Stimulated activated CD8-positive, alpha-beta memory T cell treated with anti-CD3 and anti-CD28 coated beads, Interleukin-7, amount 100 ng/mL, for 1 hour (primary cell): ENCODE data around the gene MCTP1.

ENCODE experiments used
- DNase-seq, 2 donors: peaks; one replicate each; pipeline ENCODE4 v3.0.0-alpha.2; 2020; ENCODE audit warnings: low read depth in 2 of 2

The MCTP1 gene

DNA sequence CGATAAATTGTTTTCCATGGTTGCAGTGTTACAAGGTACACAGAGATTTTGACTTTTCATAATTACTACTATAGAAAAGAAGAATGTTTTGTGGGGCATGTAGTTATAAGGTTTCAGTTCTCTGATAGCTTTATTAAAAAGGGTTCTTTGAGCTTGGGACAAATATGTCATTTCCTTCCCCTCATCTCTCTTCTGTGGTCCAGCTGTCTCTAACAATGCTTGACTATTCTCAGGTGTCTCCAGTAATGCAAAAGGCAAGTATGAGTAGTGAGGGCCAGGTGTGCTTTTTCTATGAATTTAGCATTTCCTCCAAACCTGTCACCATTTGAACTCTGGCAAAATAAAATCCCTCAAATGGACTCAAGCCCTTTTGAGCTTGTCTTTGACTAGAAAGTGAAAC lies 582.2 kb downstream of the MCTP1 start:
- DNase-seq = no peak

DNA sequence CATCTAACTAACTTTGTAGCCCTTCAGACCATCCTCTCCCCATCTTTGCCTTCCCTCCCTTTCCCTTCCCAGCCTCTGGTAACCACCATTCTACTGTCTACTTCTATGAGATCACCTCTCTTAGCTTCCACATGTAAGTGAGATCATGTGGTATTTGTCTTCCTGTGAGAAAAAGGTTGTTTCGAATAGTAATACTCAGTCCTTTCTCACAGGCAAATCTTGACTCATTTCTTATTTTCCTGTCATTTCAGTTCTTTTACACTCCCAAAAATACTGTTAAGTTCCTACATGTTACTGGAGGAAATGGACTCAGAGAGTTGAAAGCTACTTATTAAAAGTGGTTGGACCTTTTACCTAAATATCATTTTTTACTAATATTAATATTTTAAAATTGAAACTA lies 584.3 kb downstream of the MCTP1 start:
- DNase-seq = no peak

DNA sequence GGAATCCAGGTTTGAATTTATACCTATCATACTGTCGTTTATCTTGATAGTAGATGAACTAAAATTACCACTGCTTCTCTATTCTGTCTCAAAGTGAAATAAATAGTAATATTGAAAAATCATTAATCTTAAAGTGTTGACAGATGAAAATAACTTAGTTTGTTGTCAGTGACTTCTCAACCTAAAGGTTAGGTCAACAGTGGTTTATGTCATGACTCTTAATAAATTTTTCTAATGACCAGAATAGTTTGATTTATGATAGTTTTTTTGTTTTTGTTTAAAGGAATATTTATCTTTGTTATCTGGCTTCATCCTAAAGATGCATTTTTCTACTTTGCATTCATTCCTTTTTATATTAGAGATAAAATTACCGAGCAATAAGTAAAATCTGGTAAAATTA lies 585.3 kb downstream of the MCTP1 start:
- DNase-seq = no peak

DNA sequence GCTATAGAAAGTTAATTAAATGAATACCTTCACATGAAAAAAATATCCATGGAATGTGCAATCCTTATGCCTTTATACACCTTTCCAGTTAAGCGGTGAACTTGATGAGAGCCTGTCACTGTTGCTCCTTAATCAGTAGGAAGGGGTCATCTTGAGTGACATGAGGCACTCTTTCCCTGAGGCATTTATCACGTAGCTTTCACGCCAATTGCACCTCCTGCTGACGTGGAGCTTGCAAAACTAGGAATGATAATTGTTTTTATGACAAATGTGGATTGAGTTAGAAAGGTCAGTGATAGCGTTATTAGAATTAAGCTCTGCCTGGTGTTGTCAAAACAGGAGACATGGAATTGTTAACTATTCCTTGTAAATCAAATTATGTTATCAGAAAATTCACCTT lies 586.7 kb downstream of the MCTP1 start:
- DNase-seq = no peak

DNA sequence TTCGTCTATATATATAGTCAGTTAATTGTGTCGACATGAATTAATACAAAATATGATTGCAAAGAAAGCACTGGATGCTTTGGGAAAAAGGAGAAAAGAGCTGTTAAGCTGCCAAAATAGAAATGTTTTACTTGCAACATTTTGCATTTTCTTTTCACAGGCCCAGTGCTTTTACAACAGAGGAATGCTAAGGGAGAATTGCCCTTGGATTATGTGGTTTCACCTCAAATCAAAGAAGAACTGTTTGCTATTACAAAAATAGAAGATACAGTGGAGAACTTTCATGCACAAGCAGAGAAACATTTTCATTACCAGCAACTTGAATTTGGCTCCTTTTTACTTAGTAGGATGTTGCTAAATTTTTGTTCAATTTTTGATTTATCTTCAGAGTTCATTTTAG lies 590.2 kb downstream of the MCTP1 start:
- DNase-seq = no peak

DNA sequence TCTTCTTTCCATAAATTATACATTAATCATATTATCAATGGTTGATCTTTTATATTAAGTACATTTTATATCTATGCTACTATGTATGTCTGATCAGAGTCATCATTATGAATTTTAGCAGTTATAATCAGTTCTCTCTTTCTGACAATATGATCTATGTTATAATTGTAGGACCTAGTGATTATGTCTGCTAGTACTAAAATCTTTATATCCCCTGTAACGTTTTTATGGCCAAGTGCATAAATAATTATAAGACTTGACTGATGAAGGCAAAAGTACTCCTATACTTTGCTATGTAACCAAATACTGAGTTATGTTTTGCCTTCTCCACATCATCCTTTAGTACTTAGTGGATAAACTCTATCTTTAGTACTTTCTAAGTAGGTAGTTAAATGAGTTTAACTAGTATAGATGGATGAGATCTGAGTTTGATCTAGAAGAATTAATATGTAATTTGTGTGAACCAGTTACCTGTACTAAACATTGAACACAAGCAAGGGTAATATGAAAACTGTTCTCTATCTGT lies 591.0 kb downstream of the MCTP1 start:
- DNase-seq = no peak

DNA sequence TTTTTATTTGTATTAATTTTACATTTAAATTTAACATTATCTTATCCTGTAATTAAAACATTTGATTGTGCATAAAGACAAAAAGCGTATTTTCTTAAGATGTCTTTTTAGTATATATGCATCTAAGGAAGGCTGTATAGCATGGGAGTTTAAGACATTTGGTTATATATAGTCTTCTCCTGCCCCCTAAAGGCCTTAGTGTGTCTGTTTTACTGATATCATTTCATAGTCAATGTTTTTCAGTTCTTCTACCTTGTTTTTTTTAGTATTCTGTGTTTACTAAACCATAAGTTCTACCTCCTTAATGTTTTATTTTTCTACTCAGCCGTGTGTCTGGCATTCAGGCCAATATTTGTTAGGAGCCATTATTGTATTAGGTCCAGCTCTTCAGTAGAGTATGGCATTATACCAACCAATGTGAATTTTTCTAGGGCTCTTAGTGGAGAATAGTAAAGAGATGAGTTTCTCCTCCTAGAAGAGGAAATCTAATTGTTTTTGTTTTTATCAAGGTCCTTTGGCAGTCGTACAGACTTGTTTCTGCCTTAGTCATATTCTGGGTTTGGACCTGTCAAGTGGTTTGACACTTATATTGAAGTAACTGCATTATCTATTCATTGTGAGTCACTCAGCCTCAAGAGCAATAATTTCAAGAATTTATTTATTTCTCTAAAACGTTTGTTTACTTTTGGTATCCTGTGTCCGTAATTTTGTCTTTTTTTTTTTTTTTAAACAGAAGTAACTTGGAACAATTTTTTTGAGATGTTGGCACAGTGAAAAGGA lies 591.7 kb downstream of the MCTP1 start:
- DNase-seq = no peak

DNA sequence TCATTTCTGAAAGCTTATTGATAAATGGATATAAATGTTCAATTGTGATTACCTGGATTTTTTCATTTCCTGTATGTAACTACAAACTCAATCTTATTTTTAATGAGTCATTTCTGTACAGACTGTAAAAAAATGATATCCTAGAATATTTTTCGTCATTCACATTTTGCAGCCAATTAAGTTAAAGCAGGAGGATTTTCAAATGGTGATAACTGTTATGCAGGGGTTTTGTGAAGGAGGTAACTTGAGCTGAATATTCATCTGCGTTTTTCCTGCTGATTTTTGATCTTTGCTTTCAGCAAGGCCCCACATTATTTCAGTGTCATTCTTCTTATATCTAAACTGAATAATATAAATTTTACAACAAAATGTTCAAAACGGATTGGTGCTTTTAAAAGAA lies 592.3 kb downstream of the MCTP1 start:
- no peak for DNase-seq

DNA sequence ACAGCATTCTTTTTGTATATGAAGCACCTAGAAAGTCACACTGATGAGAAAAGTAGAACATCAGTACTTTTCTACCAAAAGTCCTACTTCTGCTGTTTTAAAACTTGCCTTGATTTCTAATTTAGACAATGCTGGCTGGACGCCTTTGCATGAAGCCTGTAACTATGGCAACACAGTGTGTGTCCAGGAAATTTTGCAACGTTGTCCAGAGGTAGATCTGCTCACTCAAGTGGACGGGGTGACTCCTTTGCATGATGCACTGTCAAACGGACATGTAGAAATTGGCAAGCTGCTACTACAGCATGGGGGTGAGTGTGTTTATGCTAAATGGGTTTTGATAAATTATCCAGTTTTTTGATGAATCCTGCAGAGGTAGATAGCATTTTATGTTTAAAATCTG lies 592.9 kb downstream of the MCTP1 start:
- DNase-seq = no peak

DNA sequence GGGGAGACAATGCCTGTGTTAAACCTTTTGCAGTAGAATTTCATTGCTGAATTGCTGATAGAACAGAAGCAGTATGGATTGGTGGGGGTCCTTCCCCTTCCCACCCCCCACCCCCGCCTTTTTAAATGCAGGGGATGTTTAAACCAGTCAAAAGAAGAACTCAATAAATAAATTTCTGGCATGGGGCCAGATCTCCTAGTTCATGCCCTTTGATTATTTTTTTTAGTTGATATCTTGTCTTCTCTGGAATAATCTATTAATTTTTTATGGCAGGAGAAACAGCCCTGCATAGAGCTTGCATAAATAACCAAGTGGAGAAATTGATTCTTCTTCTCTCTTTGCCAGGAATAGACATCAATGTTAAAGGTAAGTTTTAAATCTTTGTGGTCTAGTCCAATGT lies 593.6 kb downstream of the MCTP1 start:
- no peak for DNase-seq

DNA sequence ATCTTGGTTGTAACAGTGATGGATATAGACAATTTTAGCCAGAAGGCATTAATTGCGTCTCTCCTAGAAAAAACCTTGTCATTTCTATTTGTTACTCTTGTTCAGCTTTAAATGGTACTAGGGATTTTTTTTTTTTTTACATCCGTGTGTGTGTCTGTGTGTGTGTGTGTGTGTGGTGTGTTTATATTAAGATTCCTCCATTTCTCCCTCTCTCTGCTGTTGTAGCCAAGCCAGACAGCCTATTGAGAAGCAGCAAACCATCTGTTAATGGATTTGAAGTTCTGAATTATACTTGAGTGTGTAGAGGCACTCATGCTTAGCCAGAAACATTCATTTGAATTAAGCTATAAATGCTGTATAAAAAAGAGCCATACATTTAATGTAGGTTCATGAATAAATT lies 594.1 kb downstream of the MCTP1 start:
- DNase-seq = no peak

DNA sequence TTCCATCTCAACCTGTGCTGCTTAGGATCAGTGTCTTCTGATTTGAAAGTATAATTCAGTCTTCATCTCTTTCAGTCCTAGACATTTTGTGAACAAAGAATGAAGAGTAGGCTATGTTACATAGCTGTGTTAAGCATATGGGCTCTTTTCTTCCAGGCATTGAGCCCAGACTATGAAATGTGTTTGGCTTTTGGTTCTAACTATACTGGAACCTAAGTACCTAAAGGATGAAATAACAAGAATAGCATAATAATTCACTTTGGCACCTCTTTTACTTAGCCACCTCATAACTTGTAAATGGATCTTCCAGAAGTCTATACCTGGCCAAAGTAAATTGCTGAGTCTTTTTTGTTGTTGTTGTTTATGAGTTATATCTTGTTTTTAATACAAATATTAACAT lies 595.0 kb downstream of the MCTP1 start:
- no peak for DNase-seq

DNA sequence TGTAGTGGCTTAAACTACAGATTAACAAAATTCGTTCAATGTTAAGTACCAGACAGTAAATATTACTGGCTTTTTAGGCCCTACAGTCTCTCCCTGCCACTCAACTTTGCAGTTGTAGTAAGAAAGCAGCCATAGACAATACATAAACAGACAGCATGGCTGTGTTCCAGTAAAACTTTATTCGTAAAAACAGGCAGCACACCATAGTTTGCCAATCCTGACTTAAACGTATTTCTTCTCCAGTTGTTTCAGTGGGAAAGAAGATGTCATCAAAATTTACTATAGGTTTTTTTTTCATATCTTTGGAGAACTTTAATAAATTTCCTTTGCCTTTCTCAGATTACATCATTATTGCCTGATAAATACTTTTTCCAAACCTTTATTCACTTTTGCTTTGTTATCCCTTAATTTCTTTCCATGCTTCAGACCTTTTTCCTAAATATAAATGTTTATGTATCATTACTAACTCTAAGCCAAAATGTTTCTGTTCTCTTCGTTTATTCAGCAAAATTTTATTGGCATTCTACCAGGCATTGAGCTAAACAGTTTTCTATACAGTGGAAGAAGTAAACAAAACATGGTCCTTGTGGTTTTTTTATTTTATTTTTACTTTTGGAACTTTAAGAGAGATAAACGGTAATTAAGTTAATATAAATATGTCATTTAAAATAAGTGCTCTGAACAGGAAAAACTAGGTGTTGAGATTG lies 601.9 kb downstream of the MCTP1 start:
- DNase-seq = no peak

DNA sequence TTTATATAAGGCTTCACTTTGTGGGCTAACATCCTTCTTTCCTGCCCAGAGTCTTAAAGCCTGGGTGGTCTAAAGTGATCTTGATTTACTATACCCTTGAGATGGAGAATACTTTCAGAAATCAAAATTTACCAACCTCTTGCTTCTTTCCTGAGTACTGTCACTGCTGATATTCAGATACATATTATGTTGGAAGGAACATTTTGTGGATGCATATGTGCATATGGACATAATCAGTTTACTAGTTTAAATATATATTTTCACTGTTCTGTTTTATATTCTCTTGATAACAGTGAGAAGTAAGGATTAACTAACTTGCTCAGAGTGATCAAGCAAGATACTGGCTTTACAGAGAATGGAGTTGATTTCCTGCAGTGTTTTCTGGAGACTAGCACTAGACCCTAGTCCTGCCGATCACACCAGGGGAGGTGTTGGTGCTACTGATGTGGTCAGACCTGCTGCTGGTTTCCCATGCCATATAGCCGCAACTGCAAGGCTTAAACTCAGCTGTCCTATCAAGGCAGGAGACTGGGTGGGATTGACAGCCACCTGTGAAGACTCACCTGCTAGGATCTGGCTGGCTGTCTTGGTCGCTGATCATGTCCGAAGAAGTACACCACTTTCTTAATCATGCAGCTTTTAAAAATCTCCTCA lies 608.8 kb downstream of the MCTP1 start:
- no peak for DNase-seq

DNA sequence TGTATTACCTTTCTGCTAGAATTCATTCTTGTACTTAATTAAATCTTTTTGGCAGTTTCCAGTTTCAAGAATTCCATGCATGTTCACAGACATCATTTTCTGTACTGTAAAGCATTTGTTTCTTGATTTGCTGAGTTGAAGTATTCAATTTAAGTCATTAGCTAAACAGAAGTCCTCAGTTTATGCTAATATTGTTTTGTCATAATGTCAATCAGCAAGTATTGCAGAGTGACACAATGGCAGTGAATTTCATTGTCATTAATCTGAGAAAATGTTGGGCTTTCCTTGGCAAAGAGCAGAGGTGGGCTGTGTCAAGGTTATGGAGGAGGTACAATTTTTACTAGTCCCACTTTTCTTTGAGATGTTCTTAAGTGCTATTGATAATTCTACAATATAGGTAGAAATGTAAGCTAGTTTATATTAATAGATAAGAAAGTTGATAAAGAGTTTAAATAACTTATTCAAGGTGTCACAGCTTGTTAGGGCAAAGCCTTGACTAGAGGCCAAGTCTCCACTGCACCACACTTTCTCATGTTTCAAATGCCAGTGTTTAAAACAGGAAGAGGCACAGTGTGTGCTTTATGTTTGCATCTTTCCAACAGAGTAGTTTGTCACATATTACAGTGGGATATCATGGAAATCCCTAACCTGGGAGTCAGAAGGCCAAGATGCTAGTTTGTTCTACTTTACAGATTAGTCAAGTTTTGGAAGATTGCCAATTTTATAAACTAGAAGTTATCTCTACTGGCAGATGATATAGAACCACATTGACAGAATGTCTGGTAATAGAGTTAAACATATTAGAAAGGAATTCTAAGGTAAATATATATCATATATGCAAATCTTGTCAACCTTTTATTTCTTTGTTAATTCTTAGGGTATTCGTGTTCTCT lies 610.2 kb downstream of the MCTP1 start:
- no peak for DNase-seq

DNA sequence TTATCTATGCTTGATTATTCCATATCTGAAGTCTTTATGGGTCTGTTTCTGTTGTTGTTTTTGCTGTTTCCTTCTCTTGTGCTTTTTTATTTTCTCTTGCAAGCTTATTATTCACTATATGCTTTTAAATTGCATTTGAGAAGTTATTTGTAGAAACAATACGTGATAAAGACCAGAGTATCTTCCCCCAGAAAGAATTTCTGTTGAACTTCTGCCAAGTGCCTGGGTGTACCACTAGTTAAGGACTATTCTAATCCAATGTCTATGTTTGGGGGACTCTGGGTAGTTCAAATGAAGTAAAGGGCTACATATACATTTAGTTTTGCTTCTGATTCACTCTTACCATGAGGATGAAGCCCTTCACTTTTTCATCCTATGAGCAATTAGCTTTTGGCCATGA lies 612.1 kb downstream of the MCTP1 start:
- no peak for DNase-seq

DNA sequence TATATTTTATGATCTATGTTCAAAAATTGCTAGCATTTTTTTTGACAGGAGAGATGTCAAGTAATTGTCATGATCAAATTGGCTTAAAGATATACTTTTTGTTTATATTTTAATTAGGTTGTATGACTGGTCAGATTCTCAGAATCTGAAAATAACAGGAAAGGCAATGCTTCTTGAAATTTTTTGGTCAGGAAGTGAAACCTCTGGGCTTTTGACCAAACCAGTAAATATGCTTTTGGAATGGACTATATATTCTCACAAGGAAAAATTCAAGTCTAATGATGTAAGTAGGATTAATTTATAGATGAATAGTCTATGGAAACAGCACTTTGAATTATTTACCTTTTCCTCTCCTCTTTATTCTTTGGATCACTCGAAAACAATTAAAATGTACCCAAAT lies 614.2 kb downstream of the MCTP1 start:
- DNase-seq = no peak

DNA sequence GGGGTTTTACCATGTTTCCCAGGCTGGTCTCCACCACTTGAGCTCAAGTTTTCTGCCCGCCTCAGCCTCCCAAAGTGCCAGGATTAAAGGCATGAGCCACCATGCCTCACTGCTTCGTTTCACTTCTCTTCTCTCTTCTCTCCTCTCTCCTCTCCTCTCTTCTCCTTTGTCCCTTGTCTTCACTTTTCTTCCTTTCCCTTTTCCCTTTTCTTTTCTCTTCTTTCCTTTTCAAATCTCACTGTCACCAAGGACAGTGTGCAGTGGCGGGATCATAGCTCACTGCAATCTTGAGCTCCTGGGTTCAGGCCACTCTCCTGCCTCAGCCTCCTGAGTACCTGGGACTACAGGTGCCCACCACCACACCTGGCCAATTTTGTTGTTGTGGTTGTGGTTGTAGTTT lies 617.0 kb downstream of the MCTP1 start:
- no peak for DNase-seq

DNA sequence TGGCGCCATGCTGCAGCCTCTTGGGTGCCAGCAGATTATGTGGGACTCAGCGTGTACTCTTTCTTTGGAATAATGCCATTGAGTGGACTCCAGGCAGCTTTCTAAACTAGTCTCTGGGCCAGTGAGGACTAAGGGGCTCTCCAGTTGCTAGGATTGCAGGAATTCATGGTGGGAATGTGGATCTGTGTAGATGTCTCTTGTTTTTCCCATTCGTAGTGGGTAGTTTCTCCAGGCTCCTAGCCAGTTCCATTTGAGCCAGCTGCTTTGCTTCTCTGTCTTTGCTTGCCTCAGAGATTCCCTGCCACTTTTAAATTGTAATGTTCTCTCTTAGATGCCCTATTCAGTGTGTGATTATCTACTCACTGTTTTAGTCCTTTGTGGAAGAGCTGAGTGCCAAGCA lies 623.8 kb downstream of the MCTP1 start:
- no peak for DNase-seq

DNA sequence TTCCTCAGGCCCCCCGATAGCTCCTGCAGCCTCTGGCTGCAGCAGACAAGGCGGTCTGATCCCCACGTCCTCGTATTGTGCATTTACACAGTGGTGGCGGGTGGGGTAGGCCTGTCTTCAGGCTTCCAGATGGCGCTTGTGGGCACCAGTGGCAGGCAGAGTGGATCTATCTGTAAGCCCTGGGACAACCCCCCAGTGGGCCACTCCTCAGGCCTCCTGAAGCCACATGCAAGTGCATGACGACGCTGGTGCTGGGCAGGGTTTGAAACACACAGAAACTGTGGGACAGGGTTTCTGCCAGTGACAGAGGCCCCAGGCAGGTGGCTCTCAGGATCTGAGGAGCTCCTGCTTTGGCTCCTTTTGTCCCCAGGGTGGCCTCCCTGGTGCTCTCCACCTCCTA lies 624.4 kb downstream of the MCTP1 start:
- no peak for DNase-seq

DNA sequence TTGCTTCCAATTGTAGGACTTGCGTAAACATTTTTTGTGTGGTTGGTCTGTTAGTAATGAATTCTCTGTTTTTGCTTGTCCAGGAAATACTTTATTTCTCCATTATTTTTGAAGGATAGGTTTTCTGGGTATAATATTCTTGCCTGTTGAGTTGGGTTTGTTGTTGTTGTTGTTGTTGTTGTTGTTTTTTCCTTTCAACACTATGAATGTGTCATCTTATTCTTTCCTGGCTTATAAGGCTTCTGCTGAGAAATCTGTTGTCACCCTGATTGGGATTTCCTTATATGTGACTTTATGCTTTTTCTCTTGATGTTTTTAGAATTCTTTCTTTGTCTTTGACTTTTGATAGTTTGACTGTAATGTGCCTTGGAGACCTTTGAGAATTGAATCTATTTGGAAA lies 626.6 kb downstream of the MCTP1 start:
- no peak for DNase-seq
